ENCODE measurements around the gene TMEM59L. TPM values are rescaled to one million over a fixed set of nuclear protein-coding genes. Genes with fewer than 3 reads are reported as not detected.
"Not testable (repeated sequence)": the region's sequence is repeated elsewhere in the genome, so short reads cannot be mapped to it uniquely, and the experiment has no call there.

Gene TMEM59L
- total and polyA plus RNA-seq, 10 of the 15 experiments (the other 5 are each of a cell fraction or from before 2014, with no cell fraction given), result 0.06 TPM; not detected in 9

GRCh38 chr19:18599485-18599884, 13.2 kb upstream of the TMEM59L start:
- FAIRE-seq (no peak), ATAC-seq (no peak), DNase-seq (ENCODE audit: low read depth, low spot score) (no peak)
- no peak for TF ChIP-seq MTA3 (IDR thresholded peaks at IDR 0.05; ENCODE audit: borderline replicate concordance, low read length)
- Histone ChIP-seq H3K36me3 (ENCODE audit: control insufficient read depth in 2 of 2, insufficient read depth in 2 of 2, low read length in 1 of 2) (no peaks in the 10 kb centered on the region), H3K4me1 (ENCODE audit: control insufficient read depth, insufficient read depth, low read length) (peaks cover 4% of the 10 kb centered on the region), H3K4me2 (ENCODE audit: control insufficient read depth, insufficient read depth) (no peak overlapping the region), H3K9ac (ENCODE audit: control insufficient read depth, insufficient read depth, low read length) (no peak overlapping the region), H4K20me1 (ENCODE audit: control insufficient read depth, insufficient read depth) (no peaks in the 10 kb centered on the region; the same call in 1 of the 2 replicates), H3K27ac (ENCODE audit: control insufficient read depth, insufficient read depth) (no peak overlapping the region), H3K27me3 (replicated peaks in 1 of 2; ENCODE audit: control insufficient read depth in 2 of 2, insufficient read depth in 2 of 2, low read length in 1 of 2) (peaks cover 4 to 10% of the 10 kb centered on the region in 2 experiments), H3K4me3 (no peak overlapping the region), H2AFZ (ENCODE audit: control insufficient read depth, low read depth, low read length) (no peak overlapping the region), H3K79me2 (ENCODE audit: control insufficient read depth, insufficient read depth, low read length) (no peaks in the 10 kb centered on the region), H3K9me3 (replicated peaks; ENCODE audit: control insufficient read depth, insufficient read depth, low read length) (no peaks in the 10 kb centered on the region)
- ChIA-PET RAD21 (ENCODE audit: unreplicated experiment) (no interaction called here), CTCF (interaction anchor here (1.3 kb wide), 1 partner anchor 18 kb away, joined by 3 read pairs; no protein-coding TSS in a partner anchor), POLR2A (no interaction called here), SMC1A (ENCODE audit: uncharacterized antibody, unreplicated experiment) (no interaction called here)
- intact Hi-C loops (cut with micrococcal nuclease; ENCODE audit: unreplicated experiment) (no loop called here), in situ Hi-C loops (cut with MboI) (no loop called here)
- WGBS (ENCODE audit: insufficient coverage, insufficient replicate concordance, low lambda C conversion rate, missing lambda C conversion rate), result 51% methylated on average over 20 of the region's 20 CpGs
- BruUV-seq (replicated peaks), result no TSS peak

- BruUV-seq (replicated peaks); H4K20me1 ChIP-seq (ENCODE audit: control insufficient read depth, insufficient read depth); CTCF ChIA-PET; H3K79me2 ChIP-seq (ENCODE audit: control insufficient read depth, insufficient read depth, low read length); H3K4me3 ChIP-seq; in situ Hi-C loops (cut with MboI); SMC1A ChIA-PET (ENCODE audit: uncharacterized antibody, unreplicated experiment); H3K27ac ChIP-seq (ENCODE audit: control insufficient read depth, insufficient read depth); FAIRE-seq; RAD21 ChIA-PET (ENCODE audit: unreplicated experiment); H3K27me3 ChIP-seq (replicated peaks in 1 of 2; ENCODE audit: control insufficient read depth in 2 of 2, insufficient read depth in 2 of 2, low read length in 1 of 2); H3K4me1 ChIP-seq (ENCODE audit: control insufficient read depth, insufficient read depth, low read length); H3K9me3 ChIP-seq (replicated peaks; ENCODE audit: control insufficient read depth, insufficient read depth, low read length); intact Hi-C loops (cut with micrococcal nuclease; ENCODE audit: unreplicated experiment); ATAC-seq; H2AFZ ChIP-seq (ENCODE audit: control insufficient read depth, low read depth, low read length); DNase-seq (ENCODE audit: low read depth, low spot score); H3K9ac ChIP-seq (ENCODE audit: control insufficient read depth, insufficient read depth, low read length); H3K4me2 ChIP-seq (ENCODE audit: control insufficient read depth, insufficient read depth); H3K36me3 ChIP-seq (ENCODE audit: control insufficient read depth in 2 of 2, insufficient read depth in 2 of 2, low read length in 1 of 2): not testable (repeated sequence)
- POLR2A ChIA-PET, result interaction anchor here (0.5 to 0.6 kb wide), 2 partner anchors 118 to 280 kb away, joined by 3 read pairs; no protein-coding TSS in a partner anchor
- 71% methylated on average over 15 of the region's 15 CpGs for WGBS (ENCODE audit: insufficient coverage, insufficient replicate concordance, low lambda C conversion rate, missing lambda C conversion rate)
Observed at GRCh38 chr19:18600692-18601397, 11.8 kb upstream of the TMEM59L start.
